Measurements from ENCODE around the gene MGAM2. TPM values are rescaled to one million over a fixed set of nuclear protein-coding genes. Genes with fewer than 3 reads are reported as not detected.

MGAM2 gene
- total and polyA plus RNA-seq, 2 of the 8 experiments (the other 6 are each of a cell fraction or from before 2014, with no cell fraction given) = 0.02 TPM; not detected in 1

DNA sequence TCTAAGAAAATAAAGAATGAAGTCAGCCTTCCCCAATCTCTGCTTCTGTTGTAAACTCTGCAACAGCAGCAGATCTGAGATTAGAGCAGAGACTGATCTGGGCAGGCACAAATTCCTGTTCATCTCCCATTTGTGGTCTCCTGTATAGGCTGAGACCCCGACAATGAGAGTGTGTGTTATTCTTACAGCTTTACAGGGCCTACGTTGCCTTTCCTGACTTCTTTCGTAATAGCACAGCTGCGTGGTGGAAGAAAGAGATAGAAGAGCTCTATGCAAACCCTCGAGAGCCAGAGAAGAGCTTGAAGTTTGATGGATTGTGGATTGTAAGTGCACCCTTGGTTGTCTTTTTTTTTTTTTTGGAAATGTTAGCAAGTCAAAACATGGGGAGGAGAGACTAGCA, 74.3 kb downstream of the MGAM2 start (continued):
- TF ChIP-seq, protein P1, sequence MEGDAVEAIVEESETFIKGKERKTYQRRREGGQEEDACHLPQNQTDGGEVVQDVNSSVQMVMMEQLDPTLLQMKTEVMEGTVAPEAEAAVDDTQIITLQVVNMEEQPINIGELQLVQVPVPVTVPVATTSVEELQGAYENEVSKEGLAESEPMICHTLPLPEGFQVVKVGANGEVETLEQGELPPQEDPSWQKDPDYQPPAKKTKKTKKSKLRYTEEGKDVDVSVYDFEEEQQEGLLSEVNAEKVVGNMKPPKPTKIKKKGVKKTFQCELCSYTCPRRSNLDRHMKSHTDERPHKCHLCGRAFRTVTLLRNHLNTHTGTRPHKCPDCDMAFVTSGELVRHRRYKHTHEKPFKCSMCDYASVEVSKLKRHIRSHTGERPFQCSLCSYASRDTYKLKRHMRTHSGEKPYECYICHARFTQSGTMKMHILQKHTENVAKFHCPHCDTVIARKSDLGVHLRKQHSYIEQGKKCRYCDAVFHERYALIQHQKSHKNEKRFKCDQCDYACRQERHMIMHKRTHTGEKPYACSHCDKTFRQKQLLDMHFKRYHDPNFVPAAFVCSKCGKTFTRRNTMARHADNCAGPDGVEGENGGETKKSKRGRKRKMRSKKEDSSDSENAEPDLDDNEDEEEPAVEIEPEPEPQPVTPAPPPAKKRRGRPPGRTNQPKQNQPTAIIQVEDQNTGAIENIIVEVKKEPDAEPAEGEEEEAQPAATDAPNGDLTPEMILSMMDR (IDR thresholded peaks at IDR 0.05; ENCODE audit: control extremely low read depth in 1 of 3, insufficient read depth in 1 of 3, low read depth in 1 of 3, low read length in 3 of 3) = no peak

Measured in H1 (cell line).